Tibial nerve (tissue), 4 donors: ENCODE results near the gene CNNM4.

Experiments used
- CTCF ChIP-seq, 5 experiments: fragments of 200-600 bp in 3 of 5; fragments of 450-650 bp in 2 of 5; sonication (generic) in 3 of 5; IDR thresholded peaks; one replicate each; pipeline ENCODE4 v1.5.1; 2016 to 2019; ENCODE audit warnings: antibody characterized with exemption in 5 of 5, mild to moderate bottlenecking in 3 of 5, moderate library complexity in 2 of 5
- EP300 ChIP-seq, 2 donors: sonication (generic); formaldehyde crosslinking; IDR thresholded peaks; one replicate each; pipeline ENCODE4 v1.6.1; 2017; ENCODE audit warnings: antibody characterized with exemption in 2 of 2, mild to moderate bottlenecking in 1 of 2

- TF ChIP-seq CTCF (IDR thresholded peaks at IDR 0.05) (no peak), EP300 (IDR thresholded peaks at IDR 0.05) (no peak)
Measured at GRCh38 chr2:96737831-96738230, 22.9 kb upstream of the CNNM4 start.
